DMS53 treated with DMSO at 0.1 percent for 48 hours (cell line): ENCODE data around the gene LCE2A.
"Not testable (repeated sequence)": the region's sequence is repeated elsewhere in the genome, so short reads cannot be mapped to it uniquely, and the experiment has no call there.

ENCODE experiments used
- DNase-seq: peaks from one replicate; lab custom pipeline; 2025; ENCODE audit not compliant: unreplicated experiment; lab: John Stamatoyannopoulos, UW

Gene LCE2A

GRCh38 chr1:152697701-152698600 lies at the start of gene LCE2A:
LCE2A (plus strand) TSS chr1:152698345; CDS start chr1:152698902, 557 bp downstream.
- DNase-seq, result no peak

GRCh38 chr1:152654110-152654509 lies 44.0 kb upstream of the LCE2A start:
- peak; percentile 28 for DNase-seq

DNA sequence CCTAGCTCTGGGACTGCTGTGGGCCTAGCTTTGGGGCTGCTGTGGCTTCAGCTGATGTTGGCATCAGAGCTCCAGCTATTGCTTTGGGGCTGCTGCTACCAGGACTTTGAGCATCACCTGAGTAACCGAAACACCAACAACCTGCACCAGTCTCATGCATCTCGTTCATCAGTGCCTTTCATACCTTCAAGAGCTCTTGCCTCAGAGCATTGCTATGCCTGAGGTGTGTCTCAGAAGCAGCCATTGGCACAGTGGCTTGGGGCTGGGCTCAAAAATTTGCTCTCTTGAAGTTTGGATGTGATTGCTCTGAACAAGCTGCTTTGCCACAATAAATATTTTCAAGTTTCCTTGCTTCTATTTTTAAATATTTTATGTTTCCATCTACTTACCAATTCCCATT lies 41.7 kb upstream of the LCE2A start:
- DNase-seq, result no peak

GRCh38 chr1:152657677-152658076 lies 40.5 kb upstream of the LCE2A start:
- no peak for DNase-seq

DNA sequence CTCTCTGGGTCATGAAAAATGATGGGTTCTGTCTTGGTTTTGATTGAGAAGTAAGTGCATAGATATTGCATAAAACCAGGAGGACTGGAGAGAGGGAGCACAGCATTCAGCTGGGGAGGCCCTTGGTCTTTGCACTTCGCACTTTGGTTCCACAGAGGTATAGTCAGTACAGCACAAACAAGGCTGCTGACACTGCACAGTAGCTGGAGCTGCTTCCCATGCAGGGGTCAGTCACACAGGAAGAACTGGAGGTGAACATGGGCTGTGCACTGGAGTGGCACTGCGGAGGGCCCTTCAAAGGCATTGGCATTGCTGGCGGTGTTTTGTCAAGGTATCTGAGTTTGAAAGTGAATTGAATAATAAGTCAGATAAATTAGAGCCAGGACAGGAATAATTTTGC lies 39.5 kb upstream of the LCE2A start:
- DNase-seq, result no peak

DNA sequence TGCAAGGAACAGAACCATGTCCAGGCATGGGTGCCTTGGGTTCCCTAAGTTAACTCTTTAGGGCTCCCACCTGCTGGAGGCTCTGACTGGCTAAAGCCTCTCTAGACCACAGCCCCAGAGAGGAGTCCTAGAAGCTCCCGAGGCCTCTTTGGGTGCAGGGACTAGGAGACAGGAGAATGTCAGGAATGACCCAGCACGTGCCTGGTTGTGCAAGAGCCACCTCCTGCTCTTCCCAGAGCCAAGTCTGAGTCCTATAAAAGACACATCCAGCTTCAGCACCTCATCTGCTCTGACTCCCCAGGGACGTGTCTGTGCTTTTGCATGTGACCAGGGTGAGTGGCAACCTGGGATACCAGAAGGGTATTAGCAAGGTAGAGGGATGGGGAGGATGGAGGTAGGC lies 35.0 kb upstream of the LCE2A start, which contains the start of gene LCE2D:
LCE2D (plus strand) TSS at position 283 of the 400 bp plus-strand sequence. CDS start 726 bp downstream, outside the sequence.
- DNase-seq, result no peak

DNA sequence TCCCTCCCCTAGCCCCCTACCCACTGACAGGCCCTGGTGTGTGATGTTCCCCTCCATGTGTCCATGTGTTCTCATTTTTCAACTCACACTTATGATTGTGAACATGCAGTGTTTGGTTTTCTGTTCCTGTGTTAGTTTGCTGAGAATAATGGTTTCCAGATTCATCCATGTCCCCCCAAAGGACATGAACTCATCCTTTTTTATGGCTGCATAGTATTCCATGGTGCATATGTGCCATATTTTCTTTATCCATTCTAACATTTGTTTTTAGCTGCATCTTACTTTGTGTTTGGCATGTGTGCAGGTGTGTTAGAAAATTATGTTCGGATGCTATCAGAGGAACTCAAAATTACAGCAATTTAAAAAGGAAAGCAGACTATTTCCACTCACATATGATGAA lies 32.0 kb upstream of the LCE2A start:
- DNase-seq, result not testable (repeated sequence)

DNA sequence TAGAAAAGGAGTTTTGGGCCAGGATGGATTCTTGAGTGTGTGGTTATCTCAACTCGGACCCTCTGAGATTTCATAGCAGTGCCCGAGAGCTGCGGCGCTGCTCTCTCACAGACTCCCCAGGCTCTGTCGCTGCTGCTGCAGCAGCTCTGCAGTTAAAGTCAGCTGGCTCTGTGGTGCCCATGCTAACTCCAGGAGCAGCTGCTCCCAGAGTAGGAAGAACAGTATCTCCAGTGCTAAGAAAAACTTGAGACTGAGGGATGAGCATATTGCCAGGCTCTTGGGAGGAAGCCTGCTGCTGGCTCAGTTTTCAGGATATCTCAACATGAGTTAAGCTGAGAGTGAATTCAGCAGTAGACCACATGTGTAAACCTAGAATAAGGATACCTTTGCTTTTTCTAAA lies 30.5 kb upstream of the LCE2A start:
- no peak for DNase-seq

- DNase-seq, result no peak
These were observed 25.1 kb upstream of the LCE2A start for GRCh38 chr1:152673016-152673415.

DNA sequence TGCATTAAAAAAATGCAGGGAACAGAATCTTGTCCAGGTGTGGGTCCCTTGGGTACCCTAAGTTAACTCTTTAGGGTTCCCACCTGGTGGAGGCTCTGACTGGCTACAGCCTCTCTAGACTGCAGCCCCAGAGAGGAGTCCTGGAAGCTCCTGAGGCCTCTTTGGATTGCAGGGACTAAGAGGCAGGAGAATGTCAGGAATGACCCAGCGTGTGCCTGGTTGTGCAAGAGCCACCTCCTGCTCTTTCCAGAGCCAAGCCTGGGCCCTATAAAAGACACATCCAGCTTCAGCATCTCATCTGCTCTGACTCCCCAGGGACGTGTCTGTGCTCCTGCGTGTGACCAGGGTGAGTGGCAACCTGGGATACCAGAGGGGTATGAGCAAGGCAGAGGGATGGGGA lies 23.2 kb upstream of the LCE2A start, which contains the start of gene LCE2C:
LCE2C (plus strand) TSS at position 297 of the 400 bp plus-strand sequence. CDS start 737 bp downstream, outside the sequence.
- not testable (repeated sequence) for DNase-seq

DNA sequence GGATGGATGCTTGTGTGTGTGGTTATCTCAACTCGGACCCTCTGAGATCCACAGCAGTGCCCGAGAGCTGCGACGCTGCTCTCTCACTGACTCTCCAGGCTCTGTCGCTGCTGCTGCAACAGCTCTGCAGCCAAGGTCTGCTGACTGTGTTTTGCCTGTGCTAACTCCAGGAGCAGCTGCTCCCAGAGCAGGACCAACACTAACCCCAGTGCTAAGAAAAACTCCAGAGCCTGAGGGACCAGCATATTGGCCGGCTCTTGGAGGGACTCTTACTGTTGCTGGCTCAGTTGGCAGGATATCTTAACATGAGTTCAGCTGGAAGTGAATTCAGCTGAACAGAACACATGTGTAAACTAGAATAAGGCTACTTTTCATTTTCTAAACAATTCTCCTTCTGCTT lies 18.7 kb upstream of the LCE2A start:
- no peak for DNase-seq

DNA sequence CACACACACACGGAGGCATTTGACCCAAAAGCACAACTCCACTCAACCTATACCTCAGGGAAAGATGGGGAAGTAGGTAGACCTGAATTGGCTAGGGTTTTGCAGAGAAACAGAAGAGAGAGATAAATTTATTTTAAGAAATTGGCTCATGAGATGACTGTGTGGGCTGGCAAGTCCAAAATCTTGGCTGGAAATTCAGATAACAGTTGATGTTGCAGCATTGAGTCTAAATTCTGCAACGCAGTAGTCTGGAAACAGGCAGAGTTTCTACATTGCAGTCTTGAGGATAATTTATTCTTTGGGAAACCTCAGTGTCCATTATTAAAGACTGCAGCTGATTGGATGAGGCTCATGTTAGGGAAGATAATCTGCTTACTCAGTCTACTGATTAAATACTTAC lies 16.5 kb upstream of the LCE2A start:
- no peak for DNase-seq

DNA sequence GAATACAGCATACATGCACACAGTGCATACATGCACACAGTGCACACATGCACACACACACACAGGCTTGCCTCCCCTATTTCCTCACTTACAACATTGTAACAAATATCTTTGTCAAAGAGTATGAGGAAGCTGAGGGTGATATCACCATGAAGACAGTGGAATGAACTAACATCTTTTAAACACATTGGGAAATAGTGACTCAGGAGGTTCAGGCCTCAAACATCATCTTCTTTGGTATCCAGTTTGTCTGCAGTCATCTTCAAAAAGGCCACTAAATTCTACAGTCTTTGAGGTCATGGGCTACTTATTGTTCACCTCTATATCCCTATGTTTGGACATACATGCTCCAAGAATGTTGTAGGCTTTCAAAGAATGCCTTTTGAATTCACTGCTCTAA lies 14.3 kb upstream of the LCE2A start:
- no peak for DNase-seq

- not testable (repeated sequence) for DNase-seq
These were observed 12.3 kb upstream of the LCE2A start, which contains the start of gene LCE2B for GRCh38 chr1:152685823-152686222. LCE2B (plus strand) TSS chr1:152686123; CDS start chr1:152686844, 721 bp downstream.

DNA sequence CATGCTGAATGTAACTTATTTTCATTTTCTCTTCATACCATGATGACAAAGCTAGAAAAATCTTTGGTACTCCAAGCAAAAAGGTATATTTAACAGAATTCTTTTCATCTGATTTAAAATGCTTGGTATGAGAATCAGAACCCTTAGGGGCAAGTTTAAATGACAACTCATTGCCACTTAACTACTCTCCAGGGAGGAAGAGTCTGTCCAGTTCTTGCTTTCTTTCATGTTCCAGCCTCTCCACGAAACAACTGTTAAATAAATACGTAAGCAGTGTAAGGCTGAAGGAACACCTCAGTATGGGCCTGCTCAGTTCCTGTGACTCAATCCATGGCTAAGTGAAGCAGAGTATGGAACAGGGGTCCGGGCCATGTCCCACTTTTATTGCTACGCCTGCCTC lies 1.6 kb downstream of the LCE2A start:
- no peak for DNase-seq

DNA sequence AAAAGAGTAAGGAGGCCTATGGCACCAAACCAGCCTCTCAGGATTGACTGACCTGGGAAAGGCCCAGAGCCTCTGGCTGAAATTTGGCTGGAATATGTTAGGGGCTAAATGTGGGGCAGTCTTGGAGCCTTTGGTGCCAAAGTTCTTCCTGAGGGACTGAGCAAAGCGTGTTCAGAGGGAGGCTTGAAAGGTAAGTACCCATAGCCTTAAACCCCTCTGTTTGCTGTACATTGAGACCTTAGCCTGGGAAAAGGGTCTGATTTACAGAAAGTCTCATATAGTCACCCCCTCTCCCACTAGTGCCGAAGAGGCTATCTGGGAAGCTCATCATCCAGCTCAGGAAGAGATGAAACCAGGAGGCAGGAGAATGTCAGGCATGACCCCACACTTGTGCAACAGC lies 9.7 kb downstream of the LCE2A start, which contains the start of gene LCE4A:
LCE4A (plus strand) TSS at position 301 of the 400 bp plus-strand sequence. CDS start 916 bp downstream, outside the sequence.
- DNase-seq, result no peak

- DNase-seq, result no peak
These were observed 20.1 kb downstream of the LCE2A start for GRCh38 chr1:152718238-152718637.

GRCh38 chr1:152725261-152725660 lies 27.1 kb downstream of the LCE2A start:
- DNase-seq, result no peak

DNA sequence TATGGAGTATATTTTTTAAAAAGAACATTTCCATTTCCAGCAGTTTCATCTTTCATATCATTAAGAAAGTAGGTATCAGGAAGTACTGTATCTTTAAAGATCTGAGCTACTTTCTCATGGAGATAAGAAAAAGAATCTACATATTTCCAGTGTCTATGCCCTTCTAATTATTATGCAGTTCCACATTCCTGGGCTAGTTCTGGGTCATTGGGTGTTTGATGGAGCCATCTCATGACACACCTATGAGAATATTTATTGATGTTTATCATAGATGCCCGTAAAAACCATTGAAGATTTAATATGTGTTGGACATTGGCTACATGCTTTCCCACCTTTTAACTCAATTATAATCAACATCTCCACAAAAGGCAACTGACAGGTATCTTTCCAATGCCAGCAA lies 30.8 kb downstream of the LCE2A start:
- DNase-seq, result no peak

DNA sequence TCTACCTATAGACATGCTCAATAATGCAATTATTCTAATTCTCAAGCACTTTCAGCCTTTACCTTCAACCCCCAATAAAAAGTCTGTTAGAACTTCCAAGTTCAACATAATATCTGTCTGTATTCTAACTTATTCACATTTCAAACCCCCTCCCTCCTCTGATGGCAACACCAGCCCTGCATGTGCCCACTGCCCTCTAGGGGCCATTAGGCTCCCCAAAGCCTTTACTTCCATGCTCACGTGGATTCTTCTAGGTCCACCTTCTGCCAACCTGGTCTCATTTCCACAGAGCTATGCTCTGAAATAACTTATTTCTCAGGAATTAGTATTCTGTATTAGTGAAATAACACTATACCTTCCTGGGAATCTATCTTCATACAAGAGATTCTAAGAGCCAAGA lies 37.5 kb downstream of the LCE2A start:
- DNase-seq, result no peak

GRCh38 chr1:152737997-152738396 lies 39.9 kb downstream of the LCE2A start:
- DNase-seq, result no peak

GRCh38 chr1:152739841-152740240 lies 41.7 kb downstream of the LCE2A start:
- no peak for DNase-seq
